Panc1 (cell line): Measurements from ENCODE around the gene ERAL1.

ENCODE experiments used
- CTCF ChIP-seq: fragments of 450-650 bp; IDR thresholded peaks from 2 replicates; pipeline ENCODE4 v1.5.1; 2017; ENCODE audit warnings: mild to moderate bottlenecking
- POLR2AphosphoS5 ChIP-seq: IDR thresholded peaks from 2 replicates; pipeline ENCODE4 v1.6.1; 2012; ENCODE audit warnings: mild to moderate bottlenecking, low read depth, low read length, moderate library complexity
- REST ChIP-seq, 2 experiments: IDR thresholded peaks; 2 replicates each; pipeline ENCODE4 v1.6.1; 2011 to 2012; ENCODE audit warnings: low read depth in 2 of 2, control low read depth in 1 of 2, low read length in 1 of 2, mild to moderate bottlenecking in 1 of 2, moderate library complexity in 1 of 2; ENCODE audit not compliant: insufficient read depth in 1 of 2

- TF ChIP-seq CTCF (no peak), REST (IDR thresholded peaks at IDR 0.05; ENCODE audit: insufficient read depth in 1 of 2, low read depth in 2 of 2, low read length in 1 of 2) (no peak), POLR2AphosphoS5 (no peak)
These were observed 8.6 kb upstream of the ERAL1 start for GRCh38 chr17:28846231-28846630.
